Activated naive CD8-positive, alpha-beta T cell treated with anti-CD3 and anti-CD28 coated beads, Interleukin-2, amount 50 U/mL, for 16 hours (primary cell): ENCODE results near the gene PCP2.
"Not testable (repeated sequence)": the region's sequence is repeated elsewhere in the genome, so short reads cannot be mapped to it uniquely, and the experiment has no call there.

Experiments used
- DNase-seq: peaks from one replicate; pipeline ENCODE4 v3.0.0-alpha.2; 2020; ENCODE audit warnings: low read depth, low spot score

The PCP2 gene

DNA sequence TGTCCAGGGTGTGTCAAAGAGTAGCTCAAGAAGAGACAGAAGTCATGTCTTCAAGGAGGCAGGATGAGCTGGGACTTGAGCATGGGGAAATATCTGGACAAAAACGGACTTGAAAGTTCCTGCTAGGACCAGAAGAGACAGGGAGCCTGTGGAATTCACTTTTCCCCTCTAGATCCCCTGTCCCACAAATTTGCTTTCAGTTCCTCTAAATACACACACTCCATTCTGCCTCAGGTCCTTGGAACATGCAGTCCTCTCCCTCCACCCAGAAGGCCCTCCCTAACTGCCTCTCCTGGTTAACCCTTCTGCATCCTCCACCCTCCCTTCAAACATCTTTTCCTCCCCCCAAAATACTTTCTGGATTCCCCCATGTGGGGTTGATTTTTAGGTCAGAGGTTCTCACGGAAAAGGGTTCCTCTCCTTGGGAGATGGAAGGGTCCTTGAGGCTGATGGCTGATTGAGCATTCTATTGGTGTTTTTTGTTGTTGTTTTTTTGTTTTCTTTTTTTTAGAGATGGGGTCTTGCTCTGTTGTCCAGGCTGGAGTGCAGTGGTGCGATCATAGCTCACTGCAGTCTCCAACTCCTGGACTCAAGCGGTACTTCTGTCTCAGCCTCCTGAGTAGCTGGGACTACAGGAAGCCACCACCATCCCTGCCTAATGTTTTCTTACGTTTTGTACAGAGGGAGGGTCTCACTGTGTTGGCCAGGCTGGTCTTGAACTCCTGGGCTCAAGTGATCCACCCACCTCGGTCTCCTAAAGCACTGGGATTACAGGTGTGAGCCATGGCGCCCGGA, 28.4 kb upstream of the PCP2 start:
- DNase-seq = no peak

DNA sequence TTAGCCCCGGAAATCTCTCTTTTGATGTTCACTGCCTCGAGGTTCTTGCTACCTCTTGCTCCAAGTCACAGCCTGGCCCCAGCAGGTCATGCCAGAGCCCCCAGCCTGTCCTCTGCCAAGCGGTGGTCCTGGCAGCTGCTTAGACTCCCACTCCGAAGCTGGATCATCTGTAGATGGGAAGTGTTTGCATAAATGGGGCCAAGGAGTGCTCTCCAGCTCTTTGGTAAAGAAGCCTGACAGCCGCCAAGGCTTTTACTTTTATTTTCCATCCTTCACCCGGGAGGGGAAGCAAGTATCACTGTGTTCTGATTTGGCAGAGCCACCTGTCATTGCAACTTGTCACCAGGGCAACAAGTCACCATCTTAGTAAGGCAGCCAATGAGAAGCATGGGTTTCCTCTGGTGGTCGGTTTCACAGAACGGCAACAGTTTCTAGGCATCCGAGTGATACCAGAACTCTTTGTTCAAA, 24.7 kb upstream of the PCP2 start:
- DNase-seq = peak; percentile 25

DNA sequence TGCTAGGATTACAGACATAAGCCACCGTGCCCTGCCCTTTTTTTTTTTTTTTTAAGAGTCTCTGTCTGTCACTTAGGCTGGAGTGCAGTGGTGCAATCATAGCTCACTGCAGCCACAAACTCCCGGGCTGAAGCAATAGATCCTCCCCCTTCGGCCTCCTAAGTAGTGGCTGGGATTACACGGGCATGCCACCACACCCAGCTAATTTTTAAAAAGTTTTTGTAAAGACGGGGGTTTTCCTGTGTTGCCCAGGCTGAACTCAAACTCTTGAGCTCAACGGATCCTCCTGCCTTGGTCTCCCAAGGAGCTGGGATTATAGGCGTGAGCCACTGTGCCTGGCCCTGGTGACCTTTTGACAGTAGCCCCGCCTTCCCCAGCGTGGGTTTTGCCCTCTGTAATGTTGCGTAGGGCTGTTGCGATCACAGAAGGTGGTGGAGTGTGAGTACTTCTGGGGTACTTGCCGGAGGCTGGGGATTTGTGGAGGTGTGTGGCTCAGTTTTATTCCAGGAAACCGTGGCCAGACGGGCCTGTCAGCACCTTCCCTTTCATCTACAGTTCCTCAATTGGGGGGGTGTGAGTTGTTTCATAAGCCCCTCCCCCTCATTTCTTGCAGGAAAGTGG, 23.7 kb upstream of the PCP2 start:
- DNase-seq = no peak

DNA sequence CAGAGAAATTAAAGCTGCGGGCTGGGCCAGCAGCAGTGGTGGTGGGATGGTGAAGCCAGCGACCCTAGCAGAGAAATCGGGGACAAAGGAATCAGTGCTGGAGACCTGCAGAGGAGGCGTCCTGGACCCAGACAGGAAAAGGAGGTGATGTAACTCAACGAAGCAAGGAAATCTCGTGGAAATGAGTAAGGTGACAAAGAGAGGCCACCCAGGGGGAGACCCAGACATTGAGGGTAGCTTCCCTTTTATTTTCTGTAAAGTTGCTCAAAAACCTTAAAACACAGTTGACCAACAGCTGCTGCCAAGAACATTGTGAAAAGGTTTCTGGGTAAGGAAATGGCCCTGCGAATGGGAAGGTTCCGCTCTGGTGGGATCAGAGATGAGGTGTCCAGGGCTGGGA, 22.1 kb upstream of the PCP2 start:
- DNase-seq = no peak

DNA sequence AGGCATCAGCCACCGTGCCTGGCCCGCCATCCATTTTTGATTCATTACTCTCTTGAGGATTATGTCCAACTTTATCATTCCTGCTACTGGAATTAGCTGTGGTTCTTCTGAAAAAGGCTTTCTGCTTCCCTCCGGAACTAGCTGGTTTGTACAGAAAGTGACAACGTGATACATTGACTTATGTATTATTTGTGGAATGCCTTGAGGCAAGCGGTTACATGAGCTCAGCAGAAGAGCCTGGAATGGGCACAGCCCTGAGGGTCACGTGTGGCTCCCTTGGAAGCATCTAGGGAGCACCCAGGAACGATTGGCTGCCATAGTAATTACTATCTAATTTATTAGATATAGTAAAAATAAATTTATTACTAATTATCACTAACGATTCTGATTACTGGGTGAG, 20.9 kb upstream of the PCP2 start:
- DNase-seq = no peak

DNA sequence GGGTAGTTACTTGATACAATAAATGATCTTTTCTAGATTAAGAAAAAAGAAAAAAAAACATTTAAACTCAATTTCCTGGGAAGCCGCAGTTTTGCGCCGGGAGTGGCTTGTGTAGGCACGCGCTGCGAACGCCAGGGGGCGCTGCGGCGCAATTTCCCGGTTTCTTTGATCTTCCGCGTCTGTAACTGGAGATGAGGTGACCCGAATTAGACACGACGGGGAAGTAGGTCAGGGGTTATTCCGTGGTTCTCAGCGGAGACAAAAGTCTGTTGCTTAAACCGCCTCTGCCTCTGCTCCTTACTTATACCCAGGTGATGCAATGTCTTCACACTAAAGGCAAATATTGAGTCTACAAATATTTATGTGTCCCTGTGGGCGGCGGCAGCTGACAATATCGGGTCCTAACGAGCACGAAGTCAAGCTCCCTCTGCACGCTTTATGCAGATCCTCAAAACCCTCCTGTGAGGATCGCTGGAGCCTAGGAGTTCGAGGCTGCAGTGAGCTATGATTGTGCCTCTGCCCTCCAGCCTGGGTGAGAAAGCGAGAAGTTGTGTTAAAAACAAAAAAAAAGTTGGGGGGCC, 18.6 kb upstream of the PCP2 start:
- DNase-seq = peak; percentile 68

DNA sequence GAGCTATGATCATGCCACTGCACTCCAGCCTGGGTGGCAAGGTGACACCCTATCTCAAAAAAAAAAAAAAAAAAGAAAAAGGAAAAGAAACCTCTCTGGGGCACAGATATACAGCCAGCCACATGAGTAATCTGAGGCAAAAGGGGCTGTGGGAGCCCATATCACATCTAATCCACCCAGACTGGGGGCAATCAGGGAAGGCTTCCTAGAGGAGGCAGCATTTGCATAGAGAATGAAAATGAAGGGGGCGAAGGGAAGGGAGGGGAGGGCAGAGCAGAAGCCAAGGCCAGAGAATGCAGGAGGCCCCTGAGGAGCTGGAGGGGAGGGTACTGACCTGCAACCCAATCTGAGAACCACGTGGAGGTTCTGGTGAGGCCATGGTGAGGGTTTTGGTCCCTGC, 16.6 kb upstream of the PCP2 start:
- DNase-seq = no peak

DNA sequence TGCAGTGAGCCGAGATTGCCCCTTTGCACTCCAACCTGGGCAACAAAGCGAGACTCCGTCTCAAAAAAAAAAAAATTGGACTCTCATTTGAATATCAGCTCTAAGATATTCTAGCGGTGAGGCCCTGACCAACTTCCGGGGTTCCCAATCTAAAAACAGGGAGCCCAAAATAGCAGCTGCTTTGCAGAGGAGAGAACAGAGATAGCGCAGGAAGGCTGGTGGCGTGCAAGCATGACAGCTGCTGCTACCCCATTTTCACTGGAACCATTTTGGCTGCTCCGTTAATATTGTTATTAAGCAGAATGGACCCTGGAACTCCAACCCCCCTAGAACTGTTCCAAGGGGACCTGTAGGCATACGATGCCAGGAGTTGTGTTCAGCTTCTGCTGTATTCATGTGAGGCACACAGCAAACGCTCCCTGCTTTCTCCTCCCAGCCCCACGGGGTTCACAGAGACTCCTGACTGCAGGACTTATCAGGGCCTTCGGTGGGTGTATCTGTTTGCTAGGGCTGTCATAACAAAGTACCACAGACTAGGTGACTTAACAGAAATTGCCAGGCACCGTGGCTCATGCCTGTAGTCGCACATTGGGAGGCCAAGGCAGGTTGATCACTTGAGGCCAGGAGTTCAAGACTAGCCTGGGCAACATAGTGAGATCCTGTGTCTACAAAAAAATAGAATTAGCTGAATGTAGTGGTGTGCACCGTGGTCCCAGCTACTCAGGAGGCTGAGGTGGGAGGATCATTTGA, 14.9 kb upstream of the PCP2 start:
- DNase-seq = no peak

DNA sequence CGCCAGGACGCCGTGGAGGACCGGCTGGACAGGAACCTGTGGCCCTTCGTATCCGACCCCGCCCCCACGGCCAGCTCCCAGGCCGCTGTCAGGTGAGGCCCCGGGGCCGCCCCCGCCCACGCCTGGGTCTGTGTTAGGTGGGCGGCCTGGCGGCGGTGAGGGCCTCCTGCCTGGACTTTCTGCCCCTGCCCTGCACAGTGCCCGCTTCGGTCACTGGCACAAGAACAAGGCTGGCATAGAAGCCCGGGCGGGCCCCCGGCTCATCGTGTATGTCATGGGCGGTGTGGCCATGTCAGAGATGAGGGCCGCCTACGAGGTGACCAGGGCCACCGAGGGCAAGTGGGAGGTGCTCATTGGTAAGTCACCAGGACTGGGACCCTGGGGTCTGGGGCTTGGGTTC, 13.6 kb upstream of the PCP2 start:
- no peak for DNase-seq

DNA sequence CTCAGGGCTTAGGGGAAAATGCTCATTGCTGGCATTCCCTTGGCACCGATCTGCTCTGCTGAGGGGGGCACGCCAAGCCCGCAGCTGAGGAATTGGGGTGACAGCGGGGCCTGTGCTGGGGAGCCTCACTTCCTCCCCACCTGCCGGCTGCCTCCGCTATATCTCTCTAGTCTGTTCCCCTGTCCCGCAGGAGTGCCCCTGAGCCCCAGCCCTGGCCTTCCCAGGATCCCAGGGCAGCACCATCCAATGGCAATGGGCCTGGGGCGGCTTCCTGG, 12.8 kb upstream of the PCP2 start:
- no peak for DNase-seq

DNA sequence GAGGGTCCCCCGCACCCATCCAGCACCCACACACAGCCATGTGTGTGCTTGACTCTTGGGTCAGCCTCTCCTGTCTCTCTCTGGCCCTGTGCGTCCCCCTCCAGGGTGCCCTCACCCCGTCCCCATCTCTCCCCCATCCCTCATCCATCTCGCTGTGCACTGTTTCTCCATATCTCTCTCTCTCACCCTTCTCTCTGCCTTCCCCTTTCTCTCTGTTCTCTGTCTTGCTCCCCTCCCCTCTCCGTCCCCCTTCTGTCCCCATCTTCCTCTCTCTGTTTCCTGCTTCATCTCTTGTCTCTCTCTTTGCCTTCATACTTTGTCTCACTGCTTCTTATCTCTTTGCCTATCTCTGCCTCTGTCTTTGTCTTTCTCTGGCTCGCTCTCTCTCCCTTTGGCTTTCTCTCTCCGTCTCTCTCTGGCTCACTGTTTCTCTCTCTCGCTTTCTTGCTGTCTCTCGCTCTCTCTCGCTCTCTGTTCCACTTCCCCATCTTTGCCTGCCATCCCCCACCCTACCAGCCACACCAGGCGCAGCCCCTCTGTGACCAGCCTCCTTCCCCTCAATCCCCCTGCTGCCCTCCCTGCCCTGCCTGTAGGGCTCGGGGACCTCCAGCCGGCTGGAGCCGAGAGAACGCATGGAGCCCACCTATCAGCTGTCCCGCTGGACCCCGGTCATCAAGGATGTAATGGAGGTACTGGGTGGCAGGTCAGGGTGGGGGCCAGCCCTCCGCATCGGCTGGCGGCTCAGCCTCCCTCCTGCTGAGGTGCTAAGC, 12.3 kb upstream of the PCP2 start:
- no peak for DNase-seq

DNA sequence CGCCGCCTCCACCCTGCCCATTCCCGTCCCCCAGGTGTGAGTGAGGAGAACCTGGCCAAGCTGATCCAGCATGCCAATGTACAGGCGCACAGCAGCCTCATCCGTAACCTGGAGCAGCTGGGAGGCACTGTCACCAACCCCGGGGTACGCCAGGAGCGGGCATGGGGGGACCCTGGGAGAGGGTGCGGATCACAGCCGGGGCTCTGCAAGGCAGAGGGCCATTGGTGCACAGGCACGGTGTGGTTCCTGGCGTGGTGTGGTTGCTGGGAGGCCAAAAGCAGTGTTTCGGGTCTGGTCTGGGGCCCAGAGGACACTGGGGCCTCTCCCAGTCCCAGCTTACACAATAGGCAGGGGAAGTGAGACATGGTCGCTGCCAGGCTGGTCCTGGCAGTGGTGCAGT, 11.6 kb upstream of the PCP2 start:
- DNase-seq = no peak

DNA sequence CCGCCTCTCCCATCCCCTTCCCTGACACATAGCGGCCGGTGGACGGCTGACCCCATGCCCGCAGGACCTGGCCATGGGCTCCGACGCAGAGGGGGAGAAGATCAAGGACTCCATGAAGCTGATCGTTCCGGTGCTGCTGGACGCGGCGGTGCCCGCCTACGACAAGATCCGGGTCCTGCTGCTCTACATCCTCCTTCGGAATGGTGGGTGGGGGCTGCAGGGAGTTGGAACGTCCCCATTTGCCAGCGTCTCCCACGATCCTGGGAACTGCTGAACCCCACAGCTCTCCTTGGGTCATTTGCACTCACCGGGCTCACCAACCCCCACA, 11.0 kb upstream of the PCP2 start:
- DNase-seq = no peak

DNA sequence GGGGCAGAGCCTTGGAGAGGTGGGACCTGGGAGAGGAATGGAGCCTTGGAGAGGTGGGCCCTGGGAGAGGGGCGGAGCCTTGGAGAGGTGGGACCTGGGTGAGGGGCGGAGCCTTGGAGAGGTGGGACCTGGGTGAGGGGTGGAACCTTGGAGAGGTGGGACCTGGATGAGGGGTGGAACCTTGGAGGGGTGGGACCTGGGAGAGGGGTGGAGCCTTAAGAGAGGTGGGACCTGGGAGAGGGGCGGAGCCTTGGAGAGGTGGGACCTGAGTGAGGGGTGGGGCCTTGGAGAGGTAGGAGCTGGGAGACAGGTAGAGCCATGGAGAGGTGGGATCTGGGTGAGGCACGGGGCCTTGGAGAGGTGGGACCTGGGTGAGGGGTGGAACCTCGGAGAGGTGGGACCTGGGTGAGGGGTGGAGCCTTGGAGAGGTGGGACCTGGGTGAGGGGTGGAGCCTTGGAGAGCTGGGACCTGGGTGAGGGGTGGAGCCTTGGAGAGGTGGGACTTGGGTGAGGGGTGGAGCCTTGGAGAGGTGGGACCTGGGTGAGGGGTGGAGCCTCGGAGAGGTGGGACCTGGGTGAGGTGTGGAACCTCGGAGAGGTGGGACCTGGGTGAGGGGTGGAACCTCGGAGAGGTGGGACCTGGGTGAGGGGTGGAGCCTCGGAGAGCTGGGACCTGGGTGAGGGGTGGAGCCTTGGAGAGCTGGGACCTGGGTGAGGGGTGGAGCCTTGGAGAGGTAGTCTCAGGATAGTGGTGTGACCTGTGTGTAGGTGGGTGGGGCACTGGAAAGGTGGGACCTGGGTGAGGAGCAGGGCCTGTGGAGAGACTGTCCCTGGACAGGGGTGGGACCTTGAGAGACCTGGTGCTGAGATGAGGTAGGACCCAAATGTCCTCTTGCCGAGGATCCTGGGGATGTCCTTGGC, 10.4 kb upstream of the PCP2 start:
- not testable (repeated sequence) for DNase-seq

DNA sequence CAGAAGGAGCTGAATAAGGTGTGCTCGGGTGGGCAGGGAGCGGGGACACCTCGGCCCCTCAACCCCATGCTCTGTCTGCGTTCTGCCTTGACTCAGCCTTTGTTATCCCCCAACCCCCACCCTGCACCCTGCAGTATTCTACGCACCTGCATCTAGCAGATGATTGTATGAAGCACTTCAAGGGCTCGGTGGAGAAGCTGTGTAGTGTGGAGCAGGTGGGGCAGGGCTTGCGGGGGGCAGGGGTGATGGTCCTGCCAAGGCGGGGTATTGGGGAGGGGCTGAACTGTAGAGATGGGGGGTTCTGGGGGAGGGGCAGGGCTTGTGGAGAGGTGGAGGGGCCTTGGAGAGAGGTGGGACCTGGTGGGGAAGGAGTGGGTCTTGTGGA, 9.5 kb upstream of the PCP2 start:
- no peak for DNase-seq

DNA sequence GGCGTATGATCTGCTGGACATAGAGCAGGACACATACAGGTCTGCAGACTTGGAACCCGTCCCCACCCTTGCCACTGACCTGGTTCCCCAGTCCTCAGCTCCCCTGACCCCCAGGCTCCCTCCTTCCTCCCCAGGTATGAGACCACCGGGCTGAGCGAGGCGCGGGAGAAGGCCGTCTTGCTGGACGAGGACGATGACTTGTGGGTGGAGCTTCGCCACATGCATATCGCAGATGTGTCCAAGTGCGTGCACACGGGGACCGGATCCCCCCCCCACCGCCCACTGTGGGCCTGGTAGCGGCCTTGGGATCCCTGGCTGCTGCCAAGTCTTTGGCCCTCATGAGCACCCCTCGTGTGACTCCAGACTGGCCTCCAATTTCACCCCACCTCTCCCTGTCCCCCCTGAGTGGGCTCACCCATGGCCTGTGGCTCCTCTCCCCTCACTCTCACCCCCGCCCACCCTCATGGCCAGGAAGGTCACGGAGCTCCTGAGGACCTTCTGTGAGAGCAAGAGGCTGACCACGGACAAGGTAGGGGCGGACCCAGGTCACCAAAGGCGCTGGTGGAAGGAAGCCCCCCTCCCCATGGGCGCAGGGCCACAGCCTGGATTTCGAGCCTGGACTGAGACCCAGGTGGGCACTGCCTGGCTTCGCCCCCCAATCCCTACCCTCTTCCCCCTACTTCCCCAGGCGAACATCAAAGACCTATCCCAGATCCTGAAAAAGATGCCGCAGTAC, 8.9 kb upstream of the PCP2 start:
- DNase-seq = no peak

DNA sequence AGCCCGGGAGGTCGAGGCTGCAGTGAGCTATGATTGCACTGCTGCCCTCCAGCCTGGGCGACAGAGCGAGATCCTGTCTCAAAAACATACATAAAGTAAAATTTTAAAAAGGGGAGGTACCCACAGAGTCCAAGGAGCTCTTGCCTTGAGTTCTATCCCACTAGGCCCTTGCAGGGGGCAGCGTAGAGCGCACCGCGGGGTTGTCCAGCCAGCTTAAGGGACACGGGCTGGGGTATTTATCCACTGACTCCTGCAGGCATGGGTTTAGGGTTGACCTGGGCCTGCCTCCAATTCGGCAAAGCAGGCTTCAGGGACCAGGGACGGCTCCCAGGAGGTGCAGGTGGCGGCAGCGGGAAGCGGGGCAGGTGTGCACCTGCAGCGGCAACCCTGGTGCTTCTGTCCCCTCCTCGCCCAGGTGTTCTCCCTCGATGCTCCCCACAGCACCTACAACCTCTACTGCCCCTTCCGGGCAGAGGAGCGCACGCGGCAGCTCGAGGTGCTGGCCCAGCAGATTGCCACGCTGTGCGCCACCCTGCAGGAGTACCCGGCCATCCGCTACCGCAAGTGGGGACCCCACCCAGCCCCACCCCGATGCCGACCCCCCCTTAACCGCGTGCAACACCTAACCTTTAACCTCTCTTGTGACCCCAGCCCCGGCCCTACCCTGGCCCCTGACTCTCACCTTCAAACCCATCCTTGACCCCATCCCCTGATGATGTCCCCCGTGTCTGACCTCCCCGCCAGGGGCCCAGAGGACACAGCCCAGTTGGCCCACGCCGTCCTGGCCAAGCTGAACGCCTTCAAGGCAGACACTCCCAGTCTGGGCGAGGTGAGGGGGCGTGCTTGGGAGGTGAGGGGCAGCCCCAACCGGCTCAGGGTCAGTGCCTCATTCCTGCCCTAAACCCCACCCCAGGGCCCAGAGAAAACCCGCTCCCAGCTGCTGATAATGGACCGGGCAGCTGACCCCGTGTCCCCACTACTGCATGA, 8.1 kb upstream of the PCP2 start:
- no peak for DNase-seq

DNA sequence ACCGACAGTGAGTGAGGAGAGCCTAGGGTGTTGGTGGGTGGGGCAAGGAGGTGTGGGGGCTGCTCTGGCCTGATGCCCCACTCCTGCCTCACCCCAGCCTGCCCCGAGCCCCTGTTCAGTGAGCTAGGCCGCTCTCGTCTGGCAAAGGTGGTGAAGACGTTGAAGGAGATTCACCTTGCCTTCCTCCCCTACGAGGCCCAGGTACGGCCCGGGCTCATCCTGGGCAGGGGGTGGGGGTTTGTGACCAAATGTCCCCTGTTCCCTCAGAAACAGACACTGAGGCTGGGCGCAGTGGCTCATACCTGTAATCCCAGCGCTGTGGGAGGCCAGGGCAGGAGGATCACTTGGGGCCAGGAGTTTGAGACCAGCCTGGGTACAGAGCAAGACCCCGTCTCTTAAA, 7.3 kb upstream of the PCP2 start:
- no peak for DNase-seq

DNA sequence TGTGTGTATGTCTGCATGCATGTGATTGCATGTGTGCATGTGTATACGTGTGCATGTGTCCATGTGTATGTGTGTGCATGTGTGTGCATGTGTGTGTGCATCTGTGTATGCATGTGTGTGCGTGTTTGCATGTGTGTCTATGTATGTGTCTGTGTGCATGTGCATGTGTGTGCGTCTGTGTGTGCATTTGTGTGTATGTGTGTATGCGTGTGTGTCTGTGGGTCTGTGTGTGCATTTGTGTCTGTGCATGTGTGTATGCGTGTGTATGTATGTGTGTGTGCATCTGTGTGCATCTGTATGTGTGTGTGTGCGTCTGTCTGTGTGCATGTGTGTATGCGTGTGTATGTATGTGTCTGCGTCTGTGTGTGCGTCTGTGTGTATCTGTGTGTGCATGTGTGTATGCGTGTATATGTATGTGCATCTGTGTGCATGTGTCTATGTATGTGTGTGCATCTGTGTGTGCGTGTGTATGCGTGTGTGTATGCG, 6.4 kb upstream of the PCP2 start:
- DNase-seq = no peak
